DND-41 (cell line): ENCODE results near the gene PLK2.

Source experiments
- ATAC-seq: fragments of 200-7000 bp; cut with Tn5 transposase; 3 replicates; pipeline ENCODE4 v1.9.1; 2021; ENCODE audit warnings: low read depth; ENCODE audit not compliant: insufficient read depth
- DNase-seq: peaks from one replicate; pipeline ENCODE4 v3.0.0-alpha.2; 2020
- H2AFZ ChIP-seq: 2 replicates; pipeline ENCODE4 v1.6.0; 2012; ENCODE audit warnings: low read depth, low read length
- H3K27ac ChIP-seq: 2 replicates; pipeline ENCODE4 v1.5.1; 2012; ENCODE audit warnings: low read length, inconsistent platforms
- H3K27me3 ChIP-seq: fragments of 200-600 bp; sonication (generic); 2 replicates; pipeline ENCODE4 v1.6.0; 2012; ENCODE audit warnings: low read length, mild to moderate bottlenecking, inconsistent platforms; ENCODE audit not compliant: insufficient read depth, poor library complexity
- H3K36me3 ChIP-seq: 2 replicates; pipeline ENCODE4 v1.5.1; 2012; ENCODE audit warnings: low read length, inconsistent platforms; ENCODE audit not compliant: insufficient read depth
- H3K4me1 ChIP-seq: 2 replicates; pipeline ENCODE4 v1.5.1; 2012; ENCODE audit warnings: mild to moderate bottlenecking, low read length; ENCODE audit not compliant: insufficient read depth
- H3K4me2 ChIP-seq: 2 replicates; pipeline ENCODE4 v1.6.0; 2012; ENCODE audit warnings: mild to moderate bottlenecking, moderate library complexity, low read length, inconsistent platforms; ENCODE audit not compliant: insufficient read depth
- H3K4me3 ChIP-seq, 2 experiments: fragments of 200-600 bp in 1 of 2; shearing (Covaris generic) in 1 of 2; 2 replicates each; pipeline ENCODE4 v1.5.1; 2012 to 2016; ENCODE audit warnings: inconsistent platforms in 2 of 2, low read length in 2 of 2, mild to moderate bottlenecking in 2 of 2, low read depth in 1 of 2, moderate library complexity in 1 of 2
- H3K79me2 ChIP-seq: 2 replicates; pipeline ENCODE4 v1.6.0; 2012; ENCODE audit warnings: low read length, inconsistent platforms; ENCODE audit not compliant: insufficient read depth
- H3K9ac ChIP-seq: 2 replicates; pipeline ENCODE4 v1.6.0; 2012; ENCODE audit warnings: low read depth, mild to moderate bottlenecking, inconsistent platforms, low read length, moderate library complexity
- H3K9me3 ChIP-seq: 2 replicates; pipeline ENCODE4 v1.5.1; 2012; ENCODE audit warnings: low read length, moderate library complexity, mild to moderate bottlenecking, inconsistent platforms; ENCODE audit not compliant: insufficient read depth, severe bottlenecking
- H4K20me1 ChIP-seq: 2 replicates; pipeline ENCODE4 v1.6.0; 2012; ENCODE audit warnings: low read length; ENCODE audit not compliant: insufficient read depth
- EZH2 ChIP-seq: IDR thresholded peaks from 3 replicates; pipeline ENCODE4 v1.6.1; 2012; ENCODE audit warnings: borderline replicate concordance, low read depth, mild to moderate bottlenecking, moderate library complexity, low read length, inconsistent platforms; ENCODE audit not compliant: severe bottlenecking
- TF ChIP-seq, protein P1 (sequence below): IDR thresholded peaks from 2 replicates; pipeline ENCODE4 v1.5.1; 2012; ENCODE audit warnings: borderline replicate concordance, low read length, moderate library complexity, mild to moderate bottlenecking; ENCODE audit not compliant: poor library complexity, severe bottlenecking; ENCODE audit errors: extremely low read depth

PLK2 gene

GRCh38 chr5:58466939-58467338 is 7.1 kb upstream of the PLK2 start:
- ATAC-seq, result peak; percentile 91
- Histone ChIP-seq H3K9me3 (no peaks in the 10 kb centered on the region), H3K27me3 (no peaks in the 10 kb centered on the region), H3K36me3 (no peaks in the 10 kb centered on the region), H3K79me2 (no peaks in the 10 kb centered on the region), H3K9ac (no peak overlapping the region), H2AFZ (no peak overlapping the region), H3K4me3 (no peak overlapping the region), H3K4me2 (no peak overlapping the region), H4K20me1 (no peaks in the 10 kb centered on the region), H3K27ac (no peak overlapping the region), H3K4me1 (peaks cover 11% of the 10 kb centered on the region)
- no peak for TF ChIP-seq EZH2
- TF ChIP-seq, protein P1, sequence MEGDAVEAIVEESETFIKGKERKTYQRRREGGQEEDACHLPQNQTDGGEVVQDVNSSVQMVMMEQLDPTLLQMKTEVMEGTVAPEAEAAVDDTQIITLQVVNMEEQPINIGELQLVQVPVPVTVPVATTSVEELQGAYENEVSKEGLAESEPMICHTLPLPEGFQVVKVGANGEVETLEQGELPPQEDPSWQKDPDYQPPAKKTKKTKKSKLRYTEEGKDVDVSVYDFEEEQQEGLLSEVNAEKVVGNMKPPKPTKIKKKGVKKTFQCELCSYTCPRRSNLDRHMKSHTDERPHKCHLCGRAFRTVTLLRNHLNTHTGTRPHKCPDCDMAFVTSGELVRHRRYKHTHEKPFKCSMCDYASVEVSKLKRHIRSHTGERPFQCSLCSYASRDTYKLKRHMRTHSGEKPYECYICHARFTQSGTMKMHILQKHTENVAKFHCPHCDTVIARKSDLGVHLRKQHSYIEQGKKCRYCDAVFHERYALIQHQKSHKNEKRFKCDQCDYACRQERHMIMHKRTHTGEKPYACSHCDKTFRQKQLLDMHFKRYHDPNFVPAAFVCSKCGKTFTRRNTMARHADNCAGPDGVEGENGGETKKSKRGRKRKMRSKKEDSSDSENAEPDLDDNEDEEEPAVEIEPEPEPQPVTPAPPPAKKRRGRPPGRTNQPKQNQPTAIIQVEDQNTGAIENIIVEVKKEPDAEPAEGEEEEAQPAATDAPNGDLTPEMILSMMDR, result peak; percentile 10
- DNase-seq, result peak; percentile 35

DNA sequence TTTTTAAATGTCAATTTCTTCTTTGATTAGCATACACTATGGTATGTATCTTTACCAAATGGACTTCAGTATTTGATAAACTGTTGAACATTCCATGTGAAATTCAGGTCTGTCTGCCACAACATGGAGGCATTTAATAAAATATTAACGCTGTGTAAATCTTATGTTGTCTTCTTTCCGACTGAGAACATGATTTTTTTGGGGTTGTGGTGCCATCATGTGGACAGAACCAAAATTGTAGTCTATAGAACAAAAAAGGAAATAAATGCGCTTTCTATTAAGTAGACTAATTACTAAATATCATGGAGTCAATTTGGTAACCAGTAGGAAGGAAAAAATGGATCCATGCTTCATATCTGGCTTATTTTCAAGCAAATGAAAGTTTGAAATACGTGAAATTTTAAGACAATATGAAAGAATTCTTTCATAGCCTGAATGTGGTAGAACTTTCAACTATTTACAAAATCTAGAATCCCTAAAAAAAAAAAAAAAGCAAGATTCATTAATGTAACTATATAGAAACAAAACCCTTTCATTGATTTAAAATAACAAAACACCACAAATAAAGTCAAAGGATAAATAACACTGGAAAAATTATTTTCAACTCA is 2.8 kb upstream of the PLK2 start:
- Histone ChIP-seq H3K9me3 (no peaks in the 10 kb centered on the region), H3K36me3 (no peaks in the 10 kb centered on the region), H3K9ac (no peak overlapping the region), H3K79me2 (no peaks in the 10 kb centered on the region), H3K27me3 (peaks cover 12% of the 10 kb centered on the region), H4K20me1 (no peaks in the 10 kb centered on the region), H3K4me1 (peaks cover 44% of the 10 kb centered on the region), H3K4me2 (no peak overlapping the region), H2AFZ (no peak overlapping the region), H3K4me3 (no peak overlapping the region), H3K27ac (no peak overlapping the region)
- no peak for ATAC-seq
- DNase-seq, result peak; percentile 37
- TF ChIP-seq EZH2, result no peak
- TF ChIP-seq, protein P1, result peak; percentile 69

- DNase-seq (no peak), ATAC-seq (no peak)
- Histone ChIP-seq H3K4me1 (peaks cover 44% of the 10 kb centered on the region), H3K27ac (no peak overlapping the region), H3K27me3 (peaks cover 12% of the 10 kb centered on the region), H3K9ac (no peak overlapping the region), H4K20me1 (no peaks in the 10 kb centered on the region), H3K36me3 (no peaks in the 10 kb centered on the region), H3K4me3 (no peak overlapping the region), H3K4me2 (no peak overlapping the region), H3K79me2 (no peaks in the 10 kb centered on the region), H3K9me3 (no peaks in the 10 kb centered on the region), H2AFZ (peak overlapping the region; percentile 8; the same call in 1 of the 2 replicates)
- TF ChIP-seq, protein P1, result no peak
- no peak for TF ChIP-seq EZH2
Measured at GRCh38 chr5:58462154-58462553, 2.3 kb upstream of the PLK2 start.
